Cardiac muscle cell (in vitro differentiated cells and primary cell): ENCODE measurements around the gene PDK3. TPM values are rescaled to one million over a fixed set of nuclear protein-coding genes. Genes with fewer than 3 reads are reported as not detected.

Experiments
- DNase-seq, 2 donors: peaks; one replicate each; pipeline versions ENCODE4 v3.0.0 to v3.0.0-alpha.2; 2010 to 2017; ENCODE audit warnings: low read depth in 1 of 2, low spot score in 1 of 2
- H3K27ac ChIP-seq: fragments of 200-600 bp; sonication (generic); 2 replicates; pipeline ENCODE4 v1.5.1; 2016
- H3K27me3 ChIP-seq: fragments of 200-600 bp; sonication (generic); 2 replicates; pipeline ENCODE4 v1.6.0; 2016; ENCODE audit warnings: control low read depth
- H3K36me3 ChIP-seq: fragments of 200-600 bp; sonication (generic); 2 replicates; pipeline ENCODE4 v1.5.1; 2016; ENCODE audit warnings: control low read depth
- H3K4me1 ChIP-seq: fragments of 200-600 bp; sonication (generic); 2 replicates; pipeline ENCODE4 v1.8.1; 2017; ENCODE audit warnings: low read depth, mild to moderate bottlenecking, mixed run types
- H3K4me3 ChIP-seq: fragments of 200-600 bp; sonication (generic); 2 replicates; pipeline ENCODE4 v1.5.1; 2016; ENCODE audit warnings: mild to moderate bottlenecking
- H3K9me3 ChIP-seq: fragments of 200-600 bp; sonication (generic); 2 replicates; pipeline ENCODE4 v1.5.1; 2017; ENCODE audit warnings: low read depth, mild to moderate bottlenecking, control low read depth
- CTCF ChIP-seq: IDR thresholded peaks from 2 replicates; pipeline ENCODE4 v1.5.1; 2012; ENCODE audit warnings: low read depth, mild to moderate bottlenecking, low read length
- polyA plus RNA-seq: library from polyadenylated mRNA; unstranded; fragments of >200 nt; fragmentation: Nextera tagmentation; extraction: Ambion mirVana; gene quantifications from 2 replicates; pipeline ENCODE4 v1.2.1, GENCODE V29; 2016
- total RNA-seq: library from RNA; depleted of rRNA; stranded (reverse); fragments of >200 nt; gene quantifications from 2 replicates; pipeline ENCODE4 v1.2.3, GENCODE V29; 2016

The PDK3 gene
- total and polyA plus RNA-seq, 2 experiments from 2014 or later: 60.0 to 65.3 TPM

GRCh38 chrX:24466025-24466424 is 939 bp downstream of the PDK3 start:
- no peak for DNase-seq
- no peak for TF ChIP-seq CTCF
- no peaks in the 10 kb centered on the region for H3K9me3 ChIP-seq
- peak overlapping the region; percentile 90 for H3K4me3 ChIP-seq
- H3K27ac ChIP-seq: peak overlapping the region; percentile 42
- H3K36me3 ChIP-seq: no peaks in the 10 kb centered on the region
- H3K4me1 ChIP-seq: peaks cover 27% of the 10 kb centered on the region
- H3K27me3 ChIP-seq: no peaks in the 10 kb centered on the region

- DNase-seq: no peak
- Histone ChIP-seq H3K36me3 (no peaks in the 10 kb centered on the region), H3K4me1 (peaks cover 31% of the 10 kb centered on the region), H3K27ac (peak overlapping the region; percentile 84), H3K27me3 (no peaks in the 10 kb centered on the region), H3K4me3 (no peak overlapping the region), H3K9me3 (no peaks in the 10 kb centered on the region)
- TF ChIP-seq CTCF: no peak
Observed at GRCh38 chrX:24468245-24468644, 3.2 kb downstream of the PDK3 start.

GRCh38 chrX:24471808-24472207 is 6.7 kb downstream of the PDK3 start:
- H3K27ac ChIP-seq: no peak overlapping the region
- DNase-seq: no peak
- no peaks in the 10 kb centered on the region for H3K9me3 ChIP-seq
- H3K4me3 ChIP-seq: no peak overlapping the region
- H3K4me1 ChIP-seq: peaks cover 23% of the 10 kb centered on the region
- H3K27me3 ChIP-seq: no peaks in the 10 kb centered on the region
- no peaks in the 10 kb centered on the region for H3K36me3 ChIP-seq
- no peak for TF ChIP-seq CTCF

DNA sequence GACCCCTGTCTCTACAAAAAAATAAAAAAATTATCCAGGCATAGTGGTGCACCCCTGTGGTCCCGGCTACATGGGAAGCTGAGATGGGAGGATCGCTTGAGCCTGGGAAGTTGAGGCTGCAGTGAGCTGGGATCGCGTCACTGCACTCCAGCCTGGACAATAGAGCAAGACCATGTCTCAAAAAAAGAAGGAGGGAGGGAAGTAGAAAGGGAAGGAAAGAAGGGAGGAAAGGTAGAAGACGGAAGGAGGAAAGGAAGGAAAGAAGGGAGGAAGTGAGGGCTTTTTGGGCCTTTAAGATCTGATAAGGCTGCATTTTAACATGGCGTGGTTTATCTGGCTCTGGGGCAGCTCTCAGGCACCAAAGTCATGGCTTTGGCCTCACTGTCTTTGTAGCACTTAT is 10.4 kb downstream of the PDK3 start:
- TF ChIP-seq CTCF: no peak
- Histone ChIP-seq H3K36me3 (no peaks in the 10 kb centered on the region), H3K27me3 (no peaks in the 10 kb centered on the region), H3K4me1 (peaks cover 3% of the 10 kb centered on the region), H3K4me3 (no peak overlapping the region), H3K9me3 (no peaks in the 10 kb centered on the region), H3K27ac (no peak overlapping the region)
- DNase-seq: no peak

DNA sequence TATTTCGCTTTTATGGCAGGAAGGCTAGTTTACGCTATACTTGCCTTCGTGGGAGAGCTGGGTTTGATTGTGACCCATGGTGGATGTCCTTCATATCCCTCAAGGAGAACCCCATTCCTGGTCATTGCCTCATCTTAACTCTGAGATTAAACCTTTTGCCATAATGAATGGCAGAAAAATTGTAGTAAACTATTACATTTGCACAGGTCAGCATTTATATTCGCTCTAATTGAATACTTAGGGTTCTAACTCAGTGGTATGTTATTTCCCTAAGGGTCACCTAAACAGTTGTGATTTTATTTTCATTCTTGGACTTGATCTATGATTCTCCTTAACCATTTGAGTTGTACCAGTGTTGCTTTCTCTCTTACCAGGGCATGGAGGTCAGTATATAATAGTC is 13.4 kb downstream of the PDK3 start:
- no peaks in the 10 kb centered on the region for H3K4me1 ChIP-seq
- DNase-seq: no peak
- no peak overlapping the region for H3K4me3 ChIP-seq
- no peak for TF ChIP-seq CTCF
- no peaks in the 10 kb centered on the region for H3K36me3 ChIP-seq
- H3K27me3 ChIP-seq: no peaks in the 10 kb centered on the region
- no peaks in the 10 kb centered on the region for H3K9me3 ChIP-seq
- H3K27ac ChIP-seq: no peak overlapping the region

GRCh38 chrX:24479924-24480323 is 14.8 kb downstream of the PDK3 start:
- no peak for DNase-seq
- Histone ChIP-seq H3K4me1 (no peaks in the 10 kb centered on the region), H3K9me3 (no peaks in the 10 kb centered on the region), H3K27ac (no peak overlapping the region), H3K36me3 (no peaks in the 10 kb centered on the region), H3K27me3 (no peaks in the 10 kb centered on the region), H3K4me3 (no peak overlapping the region)
- no peak for TF ChIP-seq CTCF
